Activated T-helper 17 cell treated with anti-CD3 and anti-CD28 coated beads, Interleukin-2, amount 50 U/mL, for 72 hours (primary cell): Measurements from ENCODE around the gene SSR4. TPM values are rescaled to one million over a fixed set of nuclear protein-coding genes. Genes with fewer than 3 reads are reported as not detected.
"Not testable (repeated sequence)": the region's sequence is repeated elsewhere in the genome, so short reads cannot be mapped to it uniquely, and the experiment has no call there.

ENCODE experiments used
- ATAC-seq: fragments of 150-1000 bp; cut with Tn5 transposase; replicated peaks from 2 replicates; pipeline ENCODE4 v1.10.0; 2021; ENCODE audit warnings: mild to moderate bottlenecking, moderate library complexity
- H3K27ac Mint-ChIP-seq: one replicate; pipeline ENCODE4 v1.8.0; 2022; ENCODE audit warnings: mixed read lengths
- H3K27me3 Mint-ChIP-seq: one replicate; pipeline ENCODE4 v1.8.0; 2022; ENCODE audit warnings: mixed read lengths
- H3K36me3 Mint-ChIP-seq: one replicate; pipeline ENCODE4 v1.8.0; 2022; ENCODE audit warnings: low read depth, mild to moderate bottlenecking, mixed read lengths
- H3K4me1 Mint-ChIP-seq: one replicate; pipeline ENCODE4 v1.8.0; 2022; ENCODE audit warnings: mixed read lengths
- H3K4me3 Mint-ChIP-seq: one replicate; pipeline ENCODE4 v1.8.0; 2022; ENCODE audit warnings: mild to moderate bottlenecking, mixed read lengths
- H3K9me3 Mint-ChIP-seq: one replicate; pipeline ENCODE4 v1.8.0; 2022; ENCODE audit warnings: mixed read lengths
- total RNA-seq, 2 donors: library from RNA; stranded (reverse); gene quantifications; one replicate each; pipeline ENCODE4 v1.2.3, GENCODE V29; 2022

Gene SSR4
- total RNA-seq, 2 donors from 2014 or later, result 150 to 152 TPM

DNA sequence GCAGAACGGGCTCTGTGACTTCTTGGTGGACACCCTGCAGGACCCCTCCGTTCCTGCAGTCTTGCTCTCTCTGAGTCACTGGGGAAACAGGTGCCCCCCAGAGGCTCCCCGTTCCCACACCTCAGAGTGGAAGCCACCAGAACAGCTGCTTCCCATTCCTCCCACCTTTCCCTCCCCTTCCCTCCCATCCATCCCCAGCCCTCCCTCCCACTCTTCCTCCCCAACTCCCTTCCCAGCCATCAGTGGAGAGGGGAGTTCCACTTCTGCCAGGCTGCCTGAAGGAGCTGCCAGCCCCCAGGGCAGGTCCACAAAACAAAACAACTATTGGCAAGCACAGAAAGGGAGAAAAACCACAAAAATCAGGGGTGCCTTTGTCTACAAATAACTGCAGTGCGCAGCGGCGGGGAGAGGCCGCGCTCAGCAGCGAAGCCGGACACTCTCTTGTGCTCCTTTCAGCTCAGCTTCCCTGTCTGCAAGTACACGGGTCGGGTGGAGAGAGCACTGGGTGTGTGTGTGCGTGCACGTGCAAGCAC lies 8.1 kb downstream of the SSR4 start:
- H3K9me3 Mint-ChIP-seq, result no peaks in the 10 kb centered on the region
- H3K4me3 Mint-ChIP-seq, result no peak overlapping the region
- no peaks in the 10 kb centered on the region for H3K27me3 Mint-ChIP-seq
- no peak overlapping the region for H3K27ac Mint-ChIP-seq
- ATAC-seq, result no peak
- H3K36me3 Mint-ChIP-seq, result peaks cover 14% of the 10 kb centered on the region
- no peaks in the 10 kb centered on the region for H3K4me1 Mint-ChIP-seq

DNA sequence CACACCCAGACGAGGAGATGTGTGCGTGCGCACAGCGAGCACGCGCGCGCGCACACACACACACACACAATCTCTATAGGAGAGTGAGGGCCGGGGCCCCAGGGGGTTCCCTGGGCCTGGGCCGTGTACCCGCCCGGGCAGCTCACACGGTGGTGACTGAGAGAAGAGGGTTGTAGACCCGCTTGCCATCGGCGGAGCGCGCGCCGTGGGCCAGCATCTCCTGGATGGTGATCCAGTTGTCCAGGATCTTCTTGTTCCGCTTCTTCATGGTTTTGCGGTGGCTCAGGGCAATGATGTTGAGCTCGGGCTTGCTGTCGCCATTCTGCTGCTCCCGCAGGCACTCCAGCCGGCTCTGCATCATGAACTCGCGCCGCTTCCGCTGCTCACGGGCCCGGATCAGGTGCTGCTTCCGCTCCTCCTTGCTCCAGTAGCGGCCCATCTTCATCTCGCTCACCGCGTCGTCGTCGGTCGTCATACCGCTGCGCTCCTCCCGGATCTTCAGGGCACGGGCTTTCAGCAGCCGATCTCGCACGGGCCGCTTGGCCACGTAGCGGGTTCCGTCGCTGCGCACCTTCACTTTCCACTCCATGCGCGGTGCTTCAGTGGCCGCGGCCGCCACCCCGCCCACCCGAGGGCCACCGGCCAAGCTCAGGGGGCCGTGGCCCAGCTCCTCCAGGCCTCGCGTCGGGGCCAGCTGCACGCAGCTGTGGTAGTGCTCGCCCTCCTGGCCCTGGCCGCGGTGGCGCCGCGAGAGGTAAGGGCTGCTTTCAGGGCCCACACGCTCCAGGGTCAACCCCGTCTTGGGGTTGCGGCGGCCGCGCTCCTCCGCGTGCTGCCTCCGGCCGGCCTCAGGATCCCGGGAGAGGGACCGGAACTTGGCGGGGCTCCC lies 9.0 kb downstream of the SSR4 start:
- Mint-ChIP-seq H3K9me3 (no peaks in the 10 kb centered on the region), H3K36me3 (peaks cover 8% of the 10 kb centered on the region)
- no peak for ATAC-seq

DNA sequence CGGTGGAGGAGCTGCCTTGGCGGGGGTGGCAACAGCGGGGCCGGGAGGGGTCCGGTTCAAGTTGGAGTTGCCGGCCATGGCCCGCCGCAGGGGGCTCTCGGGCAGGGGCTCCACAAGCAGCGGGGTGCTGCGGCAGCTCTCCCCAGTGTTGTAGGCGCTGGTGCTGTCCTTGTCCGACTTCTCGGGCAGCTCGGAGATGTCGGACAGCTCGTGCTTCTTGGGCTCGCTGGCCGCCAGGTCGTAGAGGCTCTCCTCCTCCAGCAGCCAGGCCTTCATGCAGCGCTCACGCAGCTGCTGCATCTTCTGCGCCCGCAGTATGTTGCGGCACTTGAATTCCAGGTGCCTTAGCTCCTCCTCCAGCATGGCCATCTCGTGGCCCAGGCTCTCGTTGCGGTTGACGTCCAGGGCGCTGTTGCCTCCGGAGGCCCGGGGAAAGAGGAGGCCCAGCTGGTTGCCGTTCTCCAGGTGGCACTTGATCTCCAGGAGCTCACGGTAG lies 9.7 kb downstream of the SSR4 start:
- Mint-ChIP-seq H3K4me1 (no peaks in the 10 kb centered on the region), H3K27me3 (no peaks in the 10 kb centered on the region), H3K4me3 (no peak overlapping the region), H3K9me3 (no peaks in the 10 kb centered on the region), H3K27ac (no peak overlapping the region), H3K36me3 (peaks cover 2% of the 10 kb centered on the region)
- no peak for ATAC-seq

More for the DNA sequence above, 9.0 kb downstream of the SSR4 start:
- Mint-ChIP-seq H3K4me3 (no peak overlapping the region), H3K27me3 (no peaks in the 10 kb centered on the region), H3K4me1 (no peaks in the 10 kb centered on the region), H3K27ac (no peak overlapping the region)

DNA sequence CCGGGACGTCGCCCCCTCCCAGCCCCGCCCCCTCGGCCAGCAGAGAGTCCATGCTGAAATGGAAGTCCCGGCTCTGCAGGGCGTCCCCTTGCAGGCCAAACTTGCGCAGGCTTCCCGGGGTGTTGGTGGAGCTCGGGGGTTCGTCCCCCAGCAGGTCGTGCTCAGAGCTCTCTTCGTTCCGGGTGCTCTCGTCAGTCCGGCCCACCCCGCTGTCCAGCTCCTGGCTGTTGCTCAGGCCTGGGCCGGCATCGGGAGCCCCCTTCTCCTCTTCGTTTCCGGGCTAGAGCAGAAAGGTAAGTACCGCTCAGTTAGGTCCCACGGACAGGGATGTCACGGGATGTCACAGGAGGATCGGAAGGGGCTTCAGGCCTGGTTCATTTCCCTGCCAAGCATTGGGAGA lies 10.2 kb downstream of the SSR4 start:
- Mint-ChIP-seq H3K27ac (no peak overlapping the region), H3K9me3 (no peaks in the 10 kb centered on the region), H3K27me3 (no peaks in the 10 kb centered on the region), H3K4me1 (no peaks in the 10 kb centered on the region), H3K4me3 (no peak overlapping the region), H3K36me3 (no peaks in the 10 kb centered on the region)
- no peak for ATAC-seq

DNA sequence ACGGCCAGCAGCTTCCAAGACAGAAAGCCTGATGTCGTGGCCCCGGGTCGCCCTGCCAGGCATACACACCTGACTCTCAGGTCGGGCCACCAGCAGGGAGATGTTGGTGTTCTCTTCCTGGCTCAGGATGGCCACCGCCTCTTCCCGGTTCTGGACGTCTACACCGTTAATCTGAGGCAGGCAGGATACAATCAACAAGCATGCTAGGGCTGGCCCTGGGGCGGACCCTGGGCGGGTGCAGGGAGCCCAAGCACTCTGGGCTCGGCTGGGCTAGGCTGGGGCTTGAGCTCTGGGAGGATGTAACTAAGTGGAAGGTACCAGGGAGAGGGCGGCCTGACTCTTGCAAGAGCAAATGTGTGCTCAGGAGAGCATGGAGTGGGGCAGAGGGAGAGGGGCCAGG lies 11.0 kb downstream of the SSR4 start:
- no peak overlapping the region for H3K4me3 Mint-ChIP-seq
- H3K9me3 Mint-ChIP-seq, result no peaks in the 10 kb centered on the region
- no peak overlapping the region for H3K27ac Mint-ChIP-seq
- no peak for ATAC-seq
- H3K4me1 Mint-ChIP-seq, result no peaks in the 10 kb centered on the region
- no peaks in the 10 kb centered on the region for H3K27me3 Mint-ChIP-seq
- no peaks in the 10 kb centered on the region for H3K36me3 Mint-ChIP-seq

DNA sequence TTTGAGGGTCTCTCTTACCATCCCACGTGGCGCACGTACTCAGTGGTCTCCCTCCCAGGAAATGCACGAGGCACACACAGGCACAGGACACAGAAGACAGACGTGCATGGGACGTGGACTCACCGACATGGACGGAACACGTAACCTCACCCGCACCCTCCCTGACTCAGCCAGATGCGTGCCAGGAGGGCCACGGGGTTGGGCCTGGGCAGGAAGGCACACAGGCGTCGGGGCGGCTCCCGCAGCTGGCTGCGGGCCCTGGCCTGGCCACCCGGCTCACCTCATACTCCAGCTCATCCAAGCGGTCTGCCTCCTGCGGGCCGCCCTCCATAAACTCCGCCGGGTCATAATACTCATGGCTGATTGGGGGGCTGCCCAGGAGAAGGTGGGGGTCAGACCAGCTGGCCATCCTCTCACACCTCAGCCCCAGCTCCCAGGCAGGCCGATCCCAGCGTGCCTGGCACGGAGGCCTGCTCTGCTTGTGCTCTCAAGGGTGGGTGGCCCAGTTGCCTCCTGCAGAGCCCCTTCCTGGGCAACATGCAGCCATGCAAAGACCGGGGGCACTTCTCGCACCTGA lies 12.6 kb downstream of the SSR4 start:
- no peak for ATAC-seq
- H3K9me3 Mint-ChIP-seq, result no peaks in the 10 kb centered on the region
- no peaks in the 10 kb centered on the region for H3K36me3 Mint-ChIP-seq
- H3K4me3 Mint-ChIP-seq, result no peak overlapping the region
- no peak overlapping the region for H3K27ac Mint-ChIP-seq
- no peaks in the 10 kb centered on the region for H3K4me1 Mint-ChIP-seq
- no peaks in the 10 kb centered on the region for H3K27me3 Mint-ChIP-seq

DNA sequence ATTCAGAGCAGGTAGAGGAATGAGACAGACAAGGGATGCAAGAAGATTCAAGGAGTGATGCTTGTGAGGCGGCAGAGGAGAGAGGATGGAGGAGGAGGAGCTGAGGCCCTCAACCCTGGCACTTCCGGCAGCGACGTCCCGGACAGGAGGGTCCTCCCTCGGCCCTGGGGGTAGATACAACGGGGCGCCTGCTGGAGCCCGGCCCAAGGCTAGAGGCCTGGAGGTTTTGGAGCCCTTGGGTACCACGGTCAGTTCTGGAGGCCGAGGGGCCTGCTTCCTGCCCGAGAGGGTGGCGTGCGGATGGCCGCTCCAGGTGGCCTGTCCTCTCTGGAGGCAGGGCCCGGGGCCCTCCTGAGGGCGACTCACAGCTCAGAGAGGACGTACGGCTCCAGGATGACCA lies 13.5 kb downstream of the SSR4 start:
- Mint-ChIP-seq H3K27me3 (no peaks in the 10 kb centered on the region), H3K9me3 (no peaks in the 10 kb centered on the region), H3K36me3 (no peaks in the 10 kb centered on the region), H3K4me1 (no peaks in the 10 kb centered on the region), H3K27ac (no peak overlapping the region), H3K4me3 (no peak overlapping the region)
- ATAC-seq, result no peak

DNA sequence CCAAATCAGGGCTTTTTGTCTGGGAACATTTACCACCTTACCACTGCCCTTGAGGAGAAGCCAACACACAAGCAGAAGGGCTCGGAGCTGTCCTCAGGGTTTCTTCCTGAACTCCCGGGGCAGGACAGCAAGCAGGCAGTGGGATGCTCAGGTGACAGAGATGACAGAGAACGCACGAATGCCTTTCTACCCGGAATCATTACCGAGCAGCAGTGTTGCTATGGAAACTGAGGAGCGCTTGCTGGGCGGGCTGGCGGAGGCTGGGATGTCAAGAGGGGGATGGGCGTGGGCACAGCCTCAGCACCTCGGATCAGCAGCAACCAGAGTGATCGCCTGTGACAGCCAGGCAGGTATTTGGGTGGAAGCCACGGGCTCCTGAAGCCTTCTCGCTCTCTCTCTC lies 17.8 kb downstream of the SSR4 start:
- H3K27ac Mint-ChIP-seq, result no peak overlapping the region
- no peaks in the 10 kb centered on the region for H3K27me3 Mint-ChIP-seq
- peaks cover 7% of the 10 kb centered on the region for H3K4me1 Mint-ChIP-seq
- no peak overlapping the region for H3K4me3 Mint-ChIP-seq
- no peaks in the 10 kb centered on the region for H3K9me3 Mint-ChIP-seq
- no peaks in the 10 kb centered on the region for H3K36me3 Mint-ChIP-seq
- no peak for ATAC-seq

DNA sequence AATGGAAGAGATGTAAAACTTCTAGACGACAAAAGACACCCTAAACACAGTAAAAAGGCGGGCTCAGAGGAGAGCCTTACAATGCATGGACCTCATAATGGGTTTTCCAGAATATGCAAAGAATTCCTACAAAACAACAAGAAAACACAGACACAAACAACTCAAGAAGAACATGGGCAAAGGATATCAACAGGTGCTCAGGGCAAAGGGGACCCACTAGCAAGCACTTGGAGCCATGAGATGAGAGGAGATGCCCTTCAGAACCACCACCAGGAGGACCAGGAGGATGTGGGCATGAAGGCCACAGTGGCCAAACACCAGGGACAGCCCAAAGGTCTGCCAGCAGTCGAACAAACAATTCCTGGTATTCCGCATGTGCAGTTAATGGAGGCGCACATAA lies 18.7 kb downstream of the SSR4 start:
- no peaks in the 10 kb centered on the region for H3K27me3 Mint-ChIP-seq
- no peaks in the 10 kb centered on the region for H3K9me3 Mint-ChIP-seq
- H3K36me3 Mint-ChIP-seq, result no peaks in the 10 kb centered on the region
- ATAC-seq, result no peak
- H3K4me1 Mint-ChIP-seq, result peaks cover 11% of the 10 kb centered on the region
- H3K27ac Mint-ChIP-seq, result no peak overlapping the region
- H3K4me3 Mint-ChIP-seq, result no peak overlapping the region

DNA sequence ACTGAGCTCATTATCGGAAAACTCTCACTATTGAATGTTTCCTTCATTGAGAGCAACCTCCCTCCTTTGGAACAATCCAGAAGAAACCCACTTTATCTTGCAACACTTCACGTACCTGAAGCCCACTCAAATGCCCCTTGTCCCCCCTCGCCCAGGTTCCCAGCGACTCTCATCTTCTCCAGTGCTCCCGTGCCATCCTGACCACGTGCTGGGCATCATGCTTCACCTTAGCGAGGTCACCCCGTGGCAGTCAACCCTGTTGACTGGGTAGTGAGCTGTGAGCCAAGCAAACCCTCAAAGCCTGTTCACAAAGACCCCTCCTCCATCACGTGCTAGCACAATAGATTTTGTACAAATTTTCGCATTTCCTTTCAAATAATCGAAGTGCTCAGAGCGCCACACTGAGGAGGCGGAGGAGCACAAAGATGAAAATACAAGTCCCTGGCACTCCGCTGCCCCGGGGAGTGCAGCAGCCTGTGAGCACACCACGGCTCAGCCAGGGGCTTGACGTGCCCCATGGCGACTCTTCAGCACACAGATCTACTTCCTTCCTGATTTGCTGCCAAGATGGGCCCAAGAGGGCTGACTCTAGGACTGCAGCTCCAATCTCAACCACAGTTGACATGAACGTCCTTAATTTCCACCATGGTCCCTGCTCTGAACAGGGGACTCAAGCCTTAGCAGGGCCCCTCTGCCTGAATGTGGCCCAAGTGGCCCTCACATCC lies 20.3 kb downstream of the SSR4 start:
- H3K27ac Mint-ChIP-seq, result no peak overlapping the region
- H3K4me3 Mint-ChIP-seq, result no peak overlapping the region
- H3K36me3 Mint-ChIP-seq, result no peaks in the 10 kb centered on the region
- H3K4me1 Mint-ChIP-seq, result peaks cover 11% of the 10 kb centered on the region
- no peaks in the 10 kb centered on the region for H3K9me3 Mint-ChIP-seq
- H3K27me3 Mint-ChIP-seq, result no peaks in the 10 kb centered on the region
- no peak for ATAC-seq

DNA sequence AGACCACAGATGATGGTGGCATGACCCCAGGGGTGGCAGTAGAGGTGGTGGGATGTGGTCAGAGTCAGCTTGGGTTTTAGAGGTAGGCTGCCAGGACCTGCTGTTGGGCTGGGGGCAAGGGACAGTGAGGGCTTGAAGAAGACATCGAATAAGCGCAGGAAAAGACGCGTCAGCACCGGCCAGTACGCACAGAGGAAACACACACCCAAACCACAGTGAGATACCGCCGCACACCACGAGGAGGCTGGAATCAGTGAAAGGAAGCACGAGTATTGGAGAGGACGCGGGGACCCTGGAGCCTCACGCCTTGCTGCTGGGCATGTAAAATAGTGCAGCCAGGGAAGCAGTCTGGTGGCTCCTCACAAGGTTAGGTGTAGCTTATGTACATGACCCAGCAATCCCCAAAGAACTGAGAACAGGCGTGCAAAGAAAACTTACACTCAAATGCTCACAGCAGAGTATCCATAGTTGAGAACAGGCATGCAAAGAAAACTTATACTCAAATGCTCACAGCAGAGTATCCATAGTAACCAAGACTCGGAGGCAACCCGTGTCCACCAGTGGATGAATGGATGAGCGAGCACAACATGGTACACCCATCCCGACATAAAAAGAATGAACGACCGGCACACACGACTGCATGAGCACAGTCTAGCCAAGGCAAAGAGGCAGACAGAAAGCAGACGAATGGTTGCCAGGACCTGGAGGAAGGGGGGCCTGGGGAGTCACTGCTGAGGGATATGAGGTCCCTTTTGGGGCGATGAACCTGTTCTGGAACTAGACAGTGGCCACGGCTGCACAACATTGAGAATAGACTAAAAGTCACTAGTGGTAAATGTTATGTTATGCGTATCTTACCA lies 22.6 kb downstream of the SSR4 start:
- Mint-ChIP-seq H3K4me3 (peak overlapping the region; percentile 60), H3K9me3 (no peaks in the 10 kb centered on the region), H3K4me1 (peaks cover 11% of the 10 kb centered on the region), H3K27me3 (no peaks in the 10 kb centered on the region), H3K36me3 (no peaks in the 10 kb centered on the region), H3K27ac (peak overlapping the region; percentile 15)
- peak; percentile 60 for ATAC-seq

DNA sequence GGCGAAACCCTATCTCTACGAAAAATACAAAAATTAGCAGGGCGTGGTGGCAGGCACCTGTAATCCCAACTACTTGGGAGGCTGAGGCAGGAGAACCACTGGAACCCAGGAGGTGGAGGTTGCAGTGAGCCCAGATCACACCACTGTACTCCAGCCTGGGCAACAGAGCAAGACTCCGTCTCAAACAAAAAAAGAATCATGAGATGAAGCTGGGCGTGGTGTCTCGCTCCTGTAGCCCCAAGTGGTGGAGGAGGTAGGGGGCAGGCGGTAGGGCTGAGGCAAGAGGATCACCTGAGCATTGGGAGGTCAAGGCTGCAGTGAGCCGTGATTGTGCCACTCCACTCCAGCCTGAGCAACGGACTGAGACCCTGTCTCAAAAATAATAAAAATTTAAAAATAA lies 23.6 kb downstream of the SSR4 start:
- Mint-ChIP-seq H3K4me1 (peaks cover 14% of the 10 kb centered on the region), H3K4me3 (peak overlapping the region; percentile 21)
- H3K36me3 Mint-ChIP-seq, ATAC-seq, H3K27me3 Mint-ChIP-seq, H3K9me3 Mint-ChIP-seq, H3K27ac Mint-ChIP-seq: not testable (repeated sequence)

DNA sequence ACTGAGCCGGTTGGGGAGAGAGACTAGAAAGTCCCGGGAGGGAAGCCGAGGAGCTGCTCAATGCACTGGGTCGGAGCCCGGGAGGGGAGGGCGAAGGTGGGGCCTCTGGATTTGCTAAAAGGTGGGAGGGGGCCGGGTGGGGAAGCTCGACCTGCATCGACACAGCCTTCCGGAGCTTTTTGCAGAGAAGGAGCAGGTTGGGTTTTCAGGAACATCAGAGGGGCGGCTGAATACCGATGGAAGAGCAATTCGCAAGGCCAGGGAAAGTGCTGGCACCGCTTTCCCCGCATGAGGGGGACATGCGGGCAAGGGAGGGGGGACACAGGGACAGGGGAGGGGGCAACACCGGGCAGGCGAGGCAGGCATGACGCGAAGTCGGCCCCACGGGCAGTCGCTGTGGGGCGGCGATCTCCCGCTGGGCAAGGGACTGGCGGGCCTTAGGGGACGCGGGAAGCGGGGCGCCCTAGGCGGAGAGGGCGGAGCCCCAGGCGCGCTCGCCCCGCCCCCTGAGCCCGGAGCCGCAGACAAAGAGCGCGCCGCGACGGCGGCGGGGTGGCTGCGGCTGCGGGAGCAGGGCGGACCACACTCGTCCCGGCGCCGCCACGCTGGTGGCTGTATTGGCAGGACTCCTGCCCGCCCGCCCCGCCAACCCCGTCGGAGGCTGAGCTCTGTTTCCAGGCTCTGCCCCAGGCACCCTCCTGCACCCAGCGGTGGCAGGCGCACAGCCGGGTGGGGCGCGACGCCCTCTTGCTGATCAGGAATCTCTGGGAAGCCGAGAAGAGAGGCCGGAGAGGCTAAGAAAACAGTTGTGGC lies 24.3 kb downstream of the SSR4 start:
- ATAC-seq, result peak; percentile 88
- Mint-ChIP-seq H3K4me1 (peaks cover 14% of the 10 kb centered on the region), H3K9me3 (no peaks in the 10 kb centered on the region), H3K36me3 (no peaks in the 10 kb centered on the region), H3K27me3 (no peaks in the 10 kb centered on the region), H3K27ac (no peak overlapping the region), H3K4me3 (peak overlapping the region; percentile 68)
